HCT116 (cell line): Measurements from ENCODE around the gene HOPX. TPM values are rescaled to one million over a fixed set of nuclear protein-coding genes. Genes with fewer than 3 reads are reported as not detected.

ENCODE experiments used
- ATAC-seq: fragments of 200-7000 bp; cut with Tn5 transposase; 2 replicates; pipeline ENCODE4 v1.9.1; 2020; ENCODE audit warnings: mild to moderate bottlenecking, moderate library complexity
- BruUV-seq: library from RNA; stranded (reverse); fragments of 400-500 nt; replicated peaks from 2 replicates; lab custom pipeline; 2021; lab: Mats Ljungman, UMichigan
- CTCF ChIA-PET: fragments of 300-600 bp; sonication (Branson Sonifier 250); formaldehyde crosslinking; loops from one replicate; lab custom pipeline; 2021; ENCODE audit warnings: antibody characterized with exemption; lab: Charles Lee
- POLR2A ChIA-PET: fragments of 300-600, 350-600 bp; sonication (Branson Sonifier 250); formaldehyde crosslinking; loops from one replicate; lab custom pipeline; 2021; ENCODE audit warnings: antibody characterized with exemption; lab: Charles Lee
- RAD21 ChIA-PET, 2 experiments: fragments of 300-600 bp; sonication (Branson Sonifier 250); formaldehyde crosslinking; loops; one replicate each; lab custom pipeline; 2023; ENCODE audit warnings: low total read pairs in 2 of 2; ENCODE audit not compliant: uncharacterized antibody in 2 of 2, unreplicated experiment in 2 of 2, low non-redundant PET in 1 of 2; lab: Charles Lee
- DNase-seq: peaks from one replicate; pipeline ENCODE4 v3.0.0-alpha.2; 2010; ENCODE audit warnings: low read depth, low spot score
- H2AFZ ChIP-seq: fragments of 200-600 bp; shearing (Covaris generic), sonication (generic); 2 replicates; pipeline ENCODE4 v1.6.1; 2017; ENCODE audit warnings: low read depth, mixed run types, mixed read lengths, antibody characterized with exemption, low read length; ENCODE audit not compliant: poor library complexity, severe bottlenecking
- H3K27ac ChIP-seq: 2 replicates; pipeline ENCODE4 v1.5.1; 2012; ENCODE audit warnings: low read depth, low read length
- H3K27me3 ChIP-seq: fragments of 200-600 bp; sonication (generic); 2 replicates; pipeline ENCODE4 v1.6.1; 2016; ENCODE audit warnings: mixed run types, low read length, mixed read lengths; ENCODE audit not compliant: insufficient read depth
- H3K36me3 ChIP-seq, 2 experiments: fragments of 200-500 bp in 1 of 2; fragments of 200-600 bp in 1 of 2; sonication (Bioruptor generic) in 1 of 2; sonication (generic) in 1 of 2; 2 replicates each; pipeline versions ENCODE4 v1.5.1 to v1.6.1; 2014 to 2016; ENCODE audit warnings: low read length in 2 of 2, inconsistent platforms in 1 of 2, mixed read lengths in 1 of 2, mixed run types in 1 of 2; ENCODE audit not compliant: insufficient read depth in 2 of 2, control insufficient read depth in 1 of 2
- H3K4me1 ChIP-seq, 2 experiments: fragments of 200-600 bp in 1 of 2; sonication (generic) in 1 of 2; 2 replicates each; pipeline versions ENCODE4 v1.5.1 to v1.6.1; 2012 to 2017; ENCODE audit warnings: low read length in 2 of 2, inconsistent platforms in 1 of 2, mild to moderate bottlenecking in 1 of 2, mixed read lengths in 1 of 2, mixed run types in 1 of 2, moderate library complexity in 1 of 2; ENCODE audit not compliant: insufficient read depth in 2 of 2, control insufficient read depth in 1 of 2
- H3K4me2 ChIP-seq: fragments of 200-600 bp; sonication (generic); 2 replicates; pipeline ENCODE4 v1.6.1; 2017; ENCODE audit warnings: mixed run types, low read length, mixed read lengths
- H3K4me3 ChIP-seq, 2 experiments: fragments of 200-600 bp in 1 of 2; sonication (generic) in 1 of 2; replicated peaks in 1 of 2; 2 replicates each; pipeline ENCODE4 v1.5.1; 2011 to 2016; ENCODE audit warnings: low read length in 2 of 2, control low read depth in 1 of 2, low read depth in 1 of 2, mild to moderate bottlenecking in 1 of 2, mixed read lengths in 1 of 2, mixed run types in 1 of 2
- H3K79me2 ChIP-seq: fragments of 200-600 bp; sonication (generic); 2 replicates; pipeline ENCODE4 v1.6.1; 2017; ENCODE audit warnings: mild to moderate bottlenecking, mixed run types, low read length, moderate library complexity, mixed read lengths; ENCODE audit not compliant: insufficient read depth
- H3K9ac ChIP-seq: fragments of 200-600 bp; sonication (generic); 2 replicates; pipeline ENCODE4 v1.6.1; 2016; ENCODE audit warnings: low read length, mixed read lengths
- H3K9me2 ChIP-seq: fragments of 200-600 bp; sonication (generic), shearing (Covaris generic); 2 replicates; pipeline ENCODE4 v1.6.1; 2017; ENCODE audit warnings: mixed run types, mild to moderate bottlenecking, moderate library complexity; ENCODE audit not compliant: insufficient read depth
- H3K9me3 ChIP-seq, 2 experiments: fragments of 200-500 bp in 1 of 2; fragments of 200-600 bp in 1 of 2; sonication (Bioruptor generic) in 1 of 2; sonication (generic) in 1 of 2; 2 replicates each; pipeline ENCODE4 v1.6.1; 2014 to 2017; ENCODE audit warnings: low read length in 2 of 2, mixed read lengths in 2 of 2, inconsistent platforms in 1 of 2, low read depth in 1 of 2, mild to moderate bottlenecking in 1 of 2, mixed run types in 1 of 2, moderate library complexity in 1 of 2; ENCODE audit not compliant: control insufficient read depth in 1 of 2, insufficient read depth in 1 of 2
- H4K20me1 ChIP-seq: fragments of 200-600 bp; sonication (generic), shearing (Covaris generic); 2 replicates; pipeline ENCODE4 v1.6.1; 2017; ENCODE audit warnings: mixed run types, mild to moderate bottlenecking, moderate library complexity; ENCODE audit not compliant: insufficient read depth
- ATF3 ChIP-seq: IDR thresholded peaks from 2 replicates; pipeline ENCODE4 v1.6.1; 2012
- CBX3 ChIP-seq: IDR thresholded peaks from 2 replicates; pipeline ENCODE4 v1.6.1; 2012; ENCODE audit warnings: low read depth
- CEBPB ChIP-seq: IDR thresholded peaks from 2 replicates; pipeline ENCODE4 v1.6.1; 2012; ENCODE audit warnings: low read depth
- EGR1 ChIP-seq: IDR thresholded peaks from 2 replicates; pipeline ENCODE4 v1.6.1; 2012; ENCODE audit warnings: low read depth
- EZH2 ChIP-seq: fragments of 200-600 bp; sonication (generic); IDR thresholded peaks from 2 replicates; pipeline ENCODE4 v1.6.1; 2017; ENCODE audit warnings: antibody characterized with exemption, mixed run types
- EZH2phosphoT487 ChIP-seq: fragments of 200-600 bp; IDR thresholded peaks from 2 replicates; pipeline ENCODE4 v1.6.1; 2018; ENCODE audit warnings: antibody characterized with exemption, borderline replicate concordance
- JUND ChIP-seq: IDR thresholded peaks from 2 replicates; pipeline ENCODE4 v1.6.1; 2012
- MAX ChIP-seq: IDR thresholded peaks from 2 replicates; pipeline ENCODE4 v1.6.1; 2012
- POLR2A ChIP-seq: IDR thresholded peaks from 2 replicates; pipeline ENCODE4 v1.7.0; 2011; ENCODE audit warnings: borderline replicate concordance; ENCODE audit not compliant: insufficient read depth, insufficient read length; ENCODE audit errors: extremely low read depth
- POLR2AphosphoS5 ChIP-seq: IDR thresholded peaks from 2 replicates; pipeline ENCODE4 v1.6.1; 2011; ENCODE audit warnings: mild to moderate bottlenecking, low read depth, low read length, moderate library complexity
- RAD21 ChIP-seq: IDR thresholded peaks from 2 replicates; pipeline ENCODE4 v1.6.1; 2012; ENCODE audit warnings: low read depth, mild to moderate bottlenecking
- SIN3A ChIP-seq: IDR thresholded peaks from 2 replicates; pipeline ENCODE4 v1.6.1; 2012; ENCODE audit warnings: low read depth
- SP1 ChIP-seq: IDR thresholded peaks from 2 replicates; pipeline ENCODE4 v1.6.1; 2012; ENCODE audit warnings: low read depth
- YY1 ChIP-seq: IDR thresholded peaks from 2 replicates; pipeline ENCODE4 v1.6.1; 2011; ENCODE audit warnings: low read length, low read depth, moderate library complexity, mild to moderate bottlenecking; ENCODE audit not compliant: insufficient replicate concordance; ENCODE audit errors: extremely low read depth
- ZFX ChIP-seq: fragments of 450-650 bp; IDR thresholded peaks from 2 replicates; pipeline ENCODE4 v1.6.1; 2017
- intact Hi-C: fragments of 100-400 bp; cut with micrococcal nuclease; formaldehyde crosslinking; loops from 2 replicates; pipeline ENCODE4 v1.10.0; 2022
- total RNA-seq: library from RNA; stranded (reverse); gene quantifications from one replicate; pipeline ENCODE4 v1.2.1, GENCODE V29; 2021; ENCODE audit not compliant: unreplicated experiment
- TF ChIP-seq, protein P1 (sequence below), 3 experiments: fragments of 200-600 bp in 1 of 3; sonication (generic) in 1 of 3; IDR thresholded peaks in 2 of 3; conservative IDR thresholded peaks in 1 of 3; 2 replicates each; pipeline ENCODE4 v1.5.1; 2012 to 2017; ENCODE audit warnings: low read depth in 2 of 3, low read length in 2 of 3, antibody characterized with exemption in 1 of 3, borderline replicate concordance in 1 of 3, control low read depth in 1 of 3, mild to moderate bottlenecking in 1 of 3, mixed read lengths in 1 of 3, mixed run types in 1 of 3, moderate library complexity in 1 of 3; ENCODE audit not compliant: insufficient read depth in 1 of 3
- TF ChIP-seq, protein P2 (sequence below): IDR thresholded peaks from 2 replicates; pipeline ENCODE4 v1.6.1; 2012; ENCODE audit warnings: low read depth
- TF ChIP-seq, protein P3 (sequence below): IDR thresholded peaks from 2 replicates; pipeline ENCODE4 v1.6.1; 2011; ENCODE audit warnings: mild to moderate bottlenecking, low read length, moderate library complexity; ENCODE audit not compliant: insufficient replicate concordance; ENCODE audit errors: extremely low read depth

HOPX gene
- total RNA-seq, 1 experiment from 2014 or later = 0.42 TPM

- ATAC-seq (no peak), DNase-seq (no peak)
- BruUV-seq = no TSS peak
- H3K4me3 ChIP-seq = no peak overlapping the region
- H3K27me3 ChIP-seq = no peaks in the 10 kb centered on the region
- no peak overlapping the region for H3K4me2 ChIP-seq
- no peak overlapping the region for H2AFZ ChIP-seq
- TF ChIP-seq CEBPB (no peak), EZH2phosphoT487 (no peak), POLR2AphosphoS5 (no peak), MAX (no peak), EZH2 (no peak), POLR2A (no peak), RAD21 (no peak), JUND (no peak), SIN3A (no peak), ZFX (no peak), SP1 (no peak), ATF3 (no peak), CBX3 (no peak), EGR1 (no peak), YY1 (no peak)
- TF ChIP-seq, protein P1, sequence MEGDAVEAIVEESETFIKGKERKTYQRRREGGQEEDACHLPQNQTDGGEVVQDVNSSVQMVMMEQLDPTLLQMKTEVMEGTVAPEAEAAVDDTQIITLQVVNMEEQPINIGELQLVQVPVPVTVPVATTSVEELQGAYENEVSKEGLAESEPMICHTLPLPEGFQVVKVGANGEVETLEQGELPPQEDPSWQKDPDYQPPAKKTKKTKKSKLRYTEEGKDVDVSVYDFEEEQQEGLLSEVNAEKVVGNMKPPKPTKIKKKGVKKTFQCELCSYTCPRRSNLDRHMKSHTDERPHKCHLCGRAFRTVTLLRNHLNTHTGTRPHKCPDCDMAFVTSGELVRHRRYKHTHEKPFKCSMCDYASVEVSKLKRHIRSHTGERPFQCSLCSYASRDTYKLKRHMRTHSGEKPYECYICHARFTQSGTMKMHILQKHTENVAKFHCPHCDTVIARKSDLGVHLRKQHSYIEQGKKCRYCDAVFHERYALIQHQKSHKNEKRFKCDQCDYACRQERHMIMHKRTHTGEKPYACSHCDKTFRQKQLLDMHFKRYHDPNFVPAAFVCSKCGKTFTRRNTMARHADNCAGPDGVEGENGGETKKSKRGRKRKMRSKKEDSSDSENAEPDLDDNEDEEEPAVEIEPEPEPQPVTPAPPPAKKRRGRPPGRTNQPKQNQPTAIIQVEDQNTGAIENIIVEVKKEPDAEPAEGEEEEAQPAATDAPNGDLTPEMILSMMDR (IDR thresholded peaks at IDR 0.05 in 2 of 3, conservative IDR thresholded peaks at IDR 0.05 in 1 of 3; ENCODE audit: borderline replicate concordance in 1 of 3, insufficient read depth in 1 of 3, low read depth in 2 of 3, low read length in 2 of 3) = no peak
- TF ChIP-seq, protein P2, sequence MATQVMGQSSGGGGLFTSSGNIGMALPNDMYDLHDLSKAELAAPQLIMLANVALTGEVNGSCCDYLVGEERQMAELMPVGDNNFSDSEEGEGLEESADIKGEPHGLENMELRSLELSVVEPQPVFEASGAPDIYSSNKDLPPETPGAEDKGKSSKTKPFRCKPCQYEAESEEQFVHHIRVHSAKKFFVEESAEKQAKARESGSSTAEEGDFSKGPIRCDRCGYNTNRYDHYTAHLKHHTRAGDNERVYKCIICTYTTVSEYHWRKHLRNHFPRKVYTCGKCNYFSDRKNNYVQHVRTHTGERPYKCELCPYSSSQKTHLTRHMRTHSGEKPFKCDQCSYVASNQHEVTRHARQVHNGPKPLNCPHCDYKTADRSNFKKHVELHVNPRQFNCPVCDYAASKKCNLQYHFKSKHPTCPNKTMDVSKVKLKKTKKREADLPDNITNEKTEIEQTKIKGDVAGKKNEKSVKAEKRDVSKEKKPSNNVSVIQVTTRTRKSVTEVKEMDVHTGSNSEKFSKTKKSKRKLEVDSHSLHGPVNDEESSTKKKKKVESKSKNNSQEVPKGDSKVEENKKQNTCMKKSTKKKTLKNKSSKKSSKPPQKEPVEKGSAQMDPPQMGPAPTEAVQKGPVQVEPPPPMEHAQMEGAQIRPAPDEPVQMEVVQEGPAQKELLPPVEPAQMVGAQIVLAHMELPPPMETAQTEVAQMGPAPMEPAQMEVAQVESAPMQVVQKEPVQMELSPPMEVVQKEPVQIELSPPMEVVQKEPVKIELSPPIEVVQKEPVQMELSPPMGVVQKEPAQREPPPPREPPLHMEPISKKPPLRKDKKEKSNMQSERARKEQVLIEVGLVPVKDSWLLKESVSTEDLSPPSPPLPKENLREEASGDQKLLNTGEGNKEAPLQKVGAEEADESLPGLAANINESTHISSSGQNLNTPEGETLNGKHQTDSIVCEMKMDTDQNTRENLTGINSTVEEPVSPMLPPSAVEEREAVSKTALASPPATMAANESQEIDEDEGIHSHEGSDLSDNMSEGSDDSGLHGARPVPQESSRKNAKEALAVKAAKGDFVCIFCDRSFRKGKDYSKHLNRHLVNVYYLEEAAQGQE = no peak
- TF ChIP-seq, protein P3, sequence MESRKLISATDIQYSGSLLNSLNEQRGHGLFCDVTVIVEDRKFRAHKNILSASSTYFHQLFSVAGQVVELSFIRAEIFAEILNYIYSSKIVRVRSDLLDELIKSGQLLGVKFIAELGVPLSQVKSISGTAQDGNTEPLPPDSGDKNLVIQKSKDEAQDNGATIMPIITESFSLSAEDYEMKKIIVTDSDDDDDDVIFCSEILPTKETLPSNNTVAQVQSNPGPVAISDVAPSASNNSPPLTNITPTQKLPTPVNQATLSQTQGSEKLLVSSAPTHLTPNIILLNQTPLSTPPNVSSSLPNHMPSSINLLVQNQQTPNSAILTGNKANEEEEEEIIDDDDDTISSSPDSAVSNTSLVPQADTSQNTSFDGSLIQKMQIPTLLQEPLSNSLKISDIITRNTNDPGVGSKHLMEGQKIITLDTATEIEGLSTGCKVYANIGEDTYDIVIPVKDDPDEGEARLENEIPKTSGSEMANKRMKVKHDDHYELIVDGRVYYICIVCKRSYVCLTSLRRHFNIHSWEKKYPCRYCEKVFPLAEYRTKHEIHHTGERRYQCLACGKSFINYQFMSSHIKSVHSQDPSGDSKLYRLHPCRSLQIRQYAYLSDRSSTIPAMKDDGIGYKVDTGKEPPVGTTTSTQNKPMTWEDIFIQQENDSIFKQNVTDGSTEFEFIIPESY = no peak
- intact Hi-C loops = no loop called here
- ChIA-PET CTCF (no interaction called here), RAD21 (no interaction called here), POLR2A (no interaction called here)
- H3K9me3 ChIP-seq = no peaks in the 10 kb centered on the region
- H3K9ac ChIP-seq = no peak overlapping the region
- H3K4me1 ChIP-seq = peaks cover 0 to 11% of the 10 kb centered on the region in 2 experiments; a peak in 1 of 4 replicates
- no peaks in the 10 kb centered on the region for H3K36me3 ChIP-seq
- no peaks in the 10 kb centered on the region for H3K79me2 ChIP-seq
- no peaks in the 10 kb centered on the region for H3K9me2 ChIP-seq
- no peaks in the 10 kb centered on the region for H4K20me1 ChIP-seq
- H3K27ac ChIP-seq = no peak overlapping the region
These were observed 25.3 kb downstream of the HOPX start for GRCh38 chr4:56655627-56656345.
